ENCODE results near the gene DENND11.

DNA sequence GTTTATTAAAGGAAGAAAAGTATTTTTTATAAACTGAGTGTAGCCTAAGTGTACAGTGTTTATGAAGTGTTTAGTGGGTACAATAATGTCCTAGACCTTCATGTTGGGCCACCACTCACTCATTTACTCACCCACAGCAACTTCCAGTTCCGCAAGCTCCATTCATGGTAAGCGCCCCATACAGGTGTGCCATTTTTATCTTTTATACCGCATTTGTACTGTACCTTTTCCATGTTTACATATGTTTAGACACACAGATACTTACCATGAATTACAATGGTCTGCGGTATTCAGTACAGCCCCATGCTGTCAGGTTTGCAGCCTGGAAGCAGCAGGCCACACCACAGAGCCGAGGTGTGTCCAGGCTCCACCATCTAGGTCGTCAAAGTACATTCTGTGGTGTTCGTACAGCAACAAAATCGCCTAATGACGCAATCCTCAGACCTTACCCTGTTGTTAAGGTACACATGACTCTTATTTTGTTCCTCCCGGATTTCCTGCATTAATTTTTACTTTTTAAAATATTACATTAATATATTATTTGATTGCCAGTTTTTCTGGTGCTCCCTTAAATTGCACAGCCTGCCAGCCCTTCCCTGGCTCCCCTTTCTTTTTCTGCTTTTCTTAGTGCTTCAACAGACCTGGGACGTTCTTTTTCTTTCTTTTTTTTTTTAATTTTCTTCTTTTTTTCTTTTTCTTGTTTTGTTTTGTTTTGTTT lies 35.3 kb upstream of the DENND11 start:
- no peak for TF ChIP-seq ZC3H11A (IDR thresholded peaks at IDR 0.05)
- no peak for TF ChIP-seq EP300 (IDR thresholded peaks at IDR 0.05)
- TF ChIP-seq POLR2A (IDR thresholded peaks at IDR 0.05; ENCODE audit: low read length) = no peak
- TF ChIP-seq, protein P1, sequence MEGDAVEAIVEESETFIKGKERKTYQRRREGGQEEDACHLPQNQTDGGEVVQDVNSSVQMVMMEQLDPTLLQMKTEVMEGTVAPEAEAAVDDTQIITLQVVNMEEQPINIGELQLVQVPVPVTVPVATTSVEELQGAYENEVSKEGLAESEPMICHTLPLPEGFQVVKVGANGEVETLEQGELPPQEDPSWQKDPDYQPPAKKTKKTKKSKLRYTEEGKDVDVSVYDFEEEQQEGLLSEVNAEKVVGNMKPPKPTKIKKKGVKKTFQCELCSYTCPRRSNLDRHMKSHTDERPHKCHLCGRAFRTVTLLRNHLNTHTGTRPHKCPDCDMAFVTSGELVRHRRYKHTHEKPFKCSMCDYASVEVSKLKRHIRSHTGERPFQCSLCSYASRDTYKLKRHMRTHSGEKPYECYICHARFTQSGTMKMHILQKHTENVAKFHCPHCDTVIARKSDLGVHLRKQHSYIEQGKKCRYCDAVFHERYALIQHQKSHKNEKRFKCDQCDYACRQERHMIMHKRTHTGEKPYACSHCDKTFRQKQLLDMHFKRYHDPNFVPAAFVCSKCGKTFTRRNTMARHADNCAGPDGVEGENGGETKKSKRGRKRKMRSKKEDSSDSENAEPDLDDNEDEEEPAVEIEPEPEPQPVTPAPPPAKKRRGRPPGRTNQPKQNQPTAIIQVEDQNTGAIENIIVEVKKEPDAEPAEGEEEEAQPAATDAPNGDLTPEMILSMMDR (IDR thresholded peaks at IDR 0.05) = no peak
- TF ChIP-seq, protein P2, sequence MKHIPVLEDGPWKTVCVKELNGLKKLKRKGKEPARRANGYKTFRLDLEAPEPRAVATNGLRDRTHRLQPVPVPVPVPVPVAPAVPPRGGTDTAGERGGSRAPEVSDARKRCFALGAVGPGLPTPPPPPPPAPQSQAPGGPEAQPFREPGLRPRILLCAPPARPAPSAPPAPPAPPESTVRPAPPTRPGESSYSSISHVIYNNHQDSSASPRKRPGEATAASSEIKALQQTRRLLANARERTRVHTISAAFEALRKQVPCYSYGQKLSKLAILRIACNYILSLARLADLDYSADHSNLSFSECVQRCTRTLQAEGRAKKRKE (CRISPR knock-in tag; IDR thresholded peaks at IDR 0.05; ENCODE audit: low read depth) = no peak
- TF ChIP-seq RCOR1 (IDR thresholded peaks at IDR 0.05; ENCODE audit: low read depth, low read length) = no peak
- no peak for TF ChIP-seq JUN (IDR thresholded peaks at IDR 0.05)
- TF ChIP-seq TP53 (CRISPR knock-in tag; IDR thresholded peaks at IDR 0.05) = no peak
- no peak for TF ChIP-seq SMC3 (IDR thresholded peaks at IDR 0.05)
- TF ChIP-seq, protein P3, sequence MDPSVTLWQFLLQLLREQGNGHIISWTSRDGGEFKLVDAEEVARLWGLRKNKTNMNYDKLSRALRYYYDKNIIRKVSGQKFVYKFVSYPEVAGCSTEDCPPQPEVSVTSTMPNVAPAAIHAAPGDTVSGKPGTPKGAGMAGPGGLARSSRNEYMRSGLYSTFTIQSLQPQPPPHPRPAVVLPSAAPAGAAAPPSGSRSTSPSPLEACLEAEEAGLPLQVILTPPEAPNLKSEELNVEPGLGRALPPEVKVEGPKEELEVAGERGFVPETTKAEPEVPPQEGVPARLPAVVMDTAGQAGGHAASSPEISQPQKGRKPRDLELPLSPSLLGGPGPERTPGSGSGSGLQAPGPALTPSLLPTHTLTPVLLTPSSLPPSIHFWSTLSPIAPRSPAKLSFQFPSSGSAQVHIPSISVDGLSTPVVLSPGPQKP (IDR thresholded peaks at IDR 0.05; ENCODE audit: low read depth, low read length) = no peak

Measured in A549 (cell line).